MCF 10A (cell line): ENCODE results near the gene SRPK1. TPM values are rescaled to one million over a fixed set of nuclear protein-coding genes. Genes with fewer than 3 reads are reported as not detected.
"Not testable (repeated sequence)": the region's sequence is repeated elsewhere in the genome, so short reads cannot be mapped to it uniquely, and the experiment has no call there.

Experiments used
- BruUV-seq: library from RNA; stranded (reverse); fragments of 400-500 nt; replicated peaks from 2 replicates; lab custom pipeline; 2021; lab: Mats Ljungman, UMichigan
- CTCF ChIA-PET: fragments of 300-600 bp; sonication (Branson Sonifier 250); formaldehyde crosslinking; extraction: SDS; loops from one replicate; lab custom pipeline; 2021; ENCODE audit warnings: antibody characterized with exemption, inconsistent platforms; lab: Yijun Ruan, JAX
- POLR2A ChIA-PET: fragments of 300-600, 350-650 bp; sonication (Branson Sonifier 250); formaldehyde crosslinking; extraction: SDS; loops from one replicate; lab custom pipeline; 2020; ENCODE audit warnings: antibody characterized with exemption, inconsistent platforms; lab: Yijun Ruan, JAX
- DNase-seq: peaks from one replicate; pipeline ENCODE4 v3.0.0-alpha.2; 2018; ENCODE audit not compliant: unreplicated experiment
- H3K27ac Mint-ChIP-seq: one replicate; pipeline ENCODE4 v1.8.0; 2022; ENCODE audit warnings: mild to moderate bottlenecking, low read depth, mixed read lengths; ENCODE audit not compliant: unreplicated experiment
- H3K27me3 Mint-ChIP-seq: one replicate; pipeline ENCODE4 v1.8.0; 2022; ENCODE audit warnings: mixed read lengths; ENCODE audit not compliant: insufficient read depth, unreplicated experiment
- H3K36me3 Mint-ChIP-seq: one replicate; pipeline ENCODE4 v1.8.0; 2022; ENCODE audit warnings: mild to moderate bottlenecking, moderate library complexity, mixed read lengths; ENCODE audit not compliant: insufficient read depth, unreplicated experiment
- H3K4me1 Mint-ChIP-seq: one replicate; pipeline ENCODE4 v1.8.0; 2022; ENCODE audit warnings: mixed read lengths; ENCODE audit not compliant: insufficient read depth, unreplicated experiment
- H3K4me3 Mint-ChIP-seq: one replicate; pipeline ENCODE4 v1.8.0; 2022; ENCODE audit warnings: mild to moderate bottlenecking, moderate library complexity, mixed read lengths; ENCODE audit not compliant: unreplicated experiment
- H3K9me3 Mint-ChIP-seq: one replicate; pipeline ENCODE4 v1.8.0; 2022; ENCODE audit warnings: mixed read lengths; ENCODE audit not compliant: unreplicated experiment
- CTCF ChIP-seq: fragments of 200-600 bp; IDR thresholded peaks from one replicate; pipeline ENCODE4 v1.8.0; 2022; ENCODE audit warnings: antibody characterized with exemption, mild to moderate bottlenecking; ENCODE audit not compliant: unreplicated experiment
- intact Hi-C: fragments of 100-400 bp; cut with micrococcal nuclease; formaldehyde crosslinking; loops from 2 replicates; pipeline ENCODE4 v1.14.1; 2022
- total RNA-seq: library from RNA; stranded (reverse); gene quantifications from 2 replicates; pipeline ENCODE4 v1.2.3, GENCODE V29; 2022

Gene SRPK1
- total RNA-seq, 1 experiment from 2014 or later = 83.9 TPM

- no peak for DNase-seq
- TF ChIP-seq CTCF = no peak
- CTCF ChIA-PET = no interaction called here
- H3K36me3 Mint-ChIP-seq = peaks cover 4% of the 10 kb centered on the region
- H3K27me3 Mint-ChIP-seq = no peaks in the 10 kb centered on the region
- no peaks in the 10 kb centered on the region for H3K4me1 Mint-ChIP-seq
- H3K27ac Mint-ChIP-seq = no peak overlapping the region
- no peaks in the 10 kb centered on the region for H3K9me3 Mint-ChIP-seq
- POLR2A ChIA-PET = interaction anchor here (0.6 to 0.9 kb wide), 3 partner anchors 9 to 109 kb away, joined by 3 read pairs; no protein-coding TSS in a partner anchor
- intact Hi-C loops = no loop called here
- no peak overlapping the region for H3K4me3 Mint-ChIP-seq
- no TSS peak for BruUV-seq
Measured at GRCh38 chr6:35936681-35937359, 15.9 kb upstream of the SRPK1 start.

GRCh38 chr6:35935469-35935868 is 14.6 kb upstream of the SRPK1 start:
- Mint-ChIP-seq H3K27ac (no peak overlapping the region), H3K9me3 (no peaks in the 10 kb centered on the region), H3K4me1 (no peaks in the 10 kb centered on the region), H3K4me3 (no peak overlapping the region), H3K27me3 (no peaks in the 10 kb centered on the region), H3K36me3 (peaks cover 4% of the 10 kb centered on the region)
- CTCF ChIA-PET = no interaction called here
- POLR2A ChIA-PET = no interaction called here
- DNase-seq = no peak
- intact Hi-C loops = no loop called here
- no TSS peak for BruUV-seq
- no peak for TF ChIP-seq CTCF

GRCh38 chr6:35933844-35934243 is 12.9 kb upstream of the SRPK1 start:
- TF ChIP-seq CTCF = no peak
- BruUV-seq = no TSS peak
- H3K4me3 Mint-ChIP-seq = no peak overlapping the region
- CTCF ChIA-PET = interaction anchor here (0.6 kb wide), 1 partner anchor 1549 kb away, joined by 5 read pairs; no protein-coding TSS in a partner anchor
- no peak for DNase-seq
- intact Hi-C loops = no loop called here
- POLR2A ChIA-PET = no interaction called here
- H3K4me1 Mint-ChIP-seq = no peaks in the 10 kb centered on the region
- no peak overlapping the region for H3K27ac Mint-ChIP-seq
- H3K27me3 Mint-ChIP-seq = no peaks in the 10 kb centered on the region
- no peaks in the 10 kb centered on the region for H3K36me3 Mint-ChIP-seq
- H3K9me3 Mint-ChIP-seq = no peaks in the 10 kb centered on the region

GRCh38 chr6:35931873-35932272 is 11.0 kb upstream of the SRPK1 start:
- H3K27me3 Mint-ChIP-seq, DNase-seq, intact Hi-C loops, H3K4me3 Mint-ChIP-seq, H3K9me3 Mint-ChIP-seq, H3K36me3 Mint-ChIP-seq, BruUV-seq, H3K27ac Mint-ChIP-seq, H3K4me1 Mint-ChIP-seq: not testable (repeated sequence)
- ChIA-PET POLR2A (interaction anchor here (1.6 kb wide), 1 partner anchor 15 kb away, joined by 4 read pairs; no protein-coding TSS in a partner anchor), CTCF (interaction anchor here (1.2 kb wide), 1 partner anchor 163 kb away, joined by 4 read pairs; no protein-coding TSS in a partner anchor)
